Left renal pelvis (tissue), 4 donors: Measurements from ENCODE around the gene AGR2. TPM values are rescaled to one million over a fixed set of nuclear protein-coding genes. Genes with fewer than 3 reads are reported as not detected.
"Not testable (repeated sequence)": the region's sequence is repeated elsewhere in the genome, so short reads cannot be mapped to it uniquely, and the experiment has no call there.

ENCODE experiments used
- DNase-seq, 4 donors: peaks; one replicate each; pipeline ENCODE4 v3.0.0-alpha.2; 2013; ENCODE audit warnings: low read depth in 4 of 4, low spot score in 3 of 4
- polyA plus RNA-seq, 4 donors: library from polyadenylated mRNA; unstranded; fragments of 120-200 nt; gene quantifications; one replicate each; pipeline ENCODE4 v1.2.1, GENCODE V29; 2013; ENCODE audit not compliant: insufficient read length in 4 of 4

The AGR2 gene
- polyA plus RNA-seq, 4 donors, result 34.1 to 88.3 (median 77.5) TPM

GRCh38 chr7:16778476-16778875 is 26.3 kb downstream of the AGR2 start:
- no peak for DNase-seq

- no peak for DNase-seq
Measured at GRCh38 chr7:16776053-16776452, 28.7 kb downstream of the AGR2 start.

- DNase-seq, result no peak
Measured at GRCh38 chr7:16774986-16775385, 29.8 kb downstream of the AGR2 start.

GRCh38 chr7:16774294-16774693 is 30.5 kb downstream of the AGR2 start:
- DNase-seq, result no peak

- no peak for DNase-seq
Measured at GRCh38 chr7:16773884-16774283, 30.9 kb downstream of the AGR2 start.

GRCh38 chr7:16773326-16773725 is 31.5 kb downstream of the AGR2 start:
- DNase-seq, result no peak

GRCh38 chr7:16770657-16771329 is 34.0 kb downstream of the AGR2 start:
- no peak for DNase-seq

- DNase-seq, result not testable (repeated sequence)
Measured at GRCh38 chr7:16769994-16770393, 34.8 kb downstream of the AGR2 start.

- no peak for DNase-seq
Measured at GRCh38 chr7:16765436-16765859, 39.4 kb downstream of the AGR2 start.

GRCh38 chr7:16764942-16765341 is 39.9 kb downstream of the AGR2 start:
- no peak for DNase-seq

- no peak for DNase-seq
Measured at GRCh38 chr7:16762177-16762576, 42.6 kb downstream of the AGR2 start.

GRCh38 chr7:16759840-16760239 is 45.0 kb downstream of the AGR2 start:
- no peak for DNase-seq

- no peak for DNase-seq
Measured at GRCh38 chr7:16758631-16759611, 45.9 kb downstream of the AGR2 start.

- no peak for DNase-seq
Measured at GRCh38 chr7:16758036-16758435, 46.8 kb downstream of the AGR2 start.

- no peak for DNase-seq
Measured at GRCh38 chr7:16755397-16755796, 49.4 kb downstream of the AGR2 start.

- DNase-seq, result no peak
Measured at GRCh38 chr7:16754856-16755317, 49.9 kb downstream of the AGR2 start.

- peak in 2 of 4 donors; percentile 24 to 33 for DNase-seq
Measured at GRCh38 chr7:16753932-16754855, 50.6 kb downstream of the AGR2 start.

- peak; percentile 62 to 75 (median 74) for DNase-seq
Measured at GRCh38 chr7:16753102-16753931, 51.5 kb downstream of the AGR2 start, which contains the start of gene TSPAN13. TSS of gene TSPAN13 (plus strand) at chr7:16753755. CDS start at chr7:16753968, 213 bp downstream.

GRCh38 chr7:16747102-16747501 is 57.7 kb downstream of the AGR2 start:
- DNase-seq, result no peak
